B cell (primary cell): Measurements from ENCODE around the gene BCKDK. TPM values are rescaled to one million over a fixed set of nuclear protein-coding genes. Genes with fewer than 3 reads are reported as not detected.

Source experiments
- ATAC-seq: fragments of 200-7000 bp; cut with Tn5 transposase; one replicate; pipeline ENCODE4 v1.10.0; 2021; ENCODE audit warnings: low read depth, mild to moderate bottlenecking, moderate number of reproducible peaks, moderate library complexity
- CTCF ChIA-PET: fragments of 350-600 bp; sonication (Branson Sonifier 250); formaldehyde crosslinking; loops from one replicate; lab custom pipeline; 2021; ENCODE audit warnings: antibody characterized with exemption, inconsistent platforms; lab: Charles Lee
- POLR2A ChIA-PET: fragments of 350-600 bp; sonication (Branson Sonifier 250); formaldehyde crosslinking; loops from one replicate; lab custom pipeline; 2021; ENCODE audit warnings: antibody characterized with exemption; lab: Charles Lee
- DNase-seq: peaks from one replicate; pipeline ENCODE4 v3.0.0; 2013
- H2AFZ ChIP-seq: 2 replicates; pipeline ENCODE4 v1.6.1; 2012; ENCODE audit warnings: mild to moderate bottlenecking, low read depth, low read length; ENCODE audit not compliant: insufficient read depth, poor library complexity, severe bottlenecking
- H3K27ac ChIP-seq, 2 donors: 1 replicate in 1 of 2; 2 replicates in 1 of 2; pipeline ENCODE4 v1.5.1; 2012 to 2013; ENCODE audit warnings: low read length in 2 of 2, mild to moderate bottlenecking in 2 of 2, moderate library complexity in 1 of 2
- H3K27me3 ChIP-seq, 4 experiments: fragments of 200-600 bp in 1 of 4; sonication (generic) in 1 of 4; replicated peaks in 1 of 4; 1 replicate in 2 of 4; 2 replicates in 2 of 4; pipeline versions ENCODE4 v1.6.1 to v1.7.0; 2013 to 2016; ENCODE audit warnings: low read length in 3 of 4, mild to moderate bottlenecking in 2 of 4, mixed read lengths in 1 of 4, moderate library complexity in 1 of 4; ENCODE audit not compliant: insufficient read depth in 4 of 4, control insufficient read depth in 3 of 4; ENCODE audit errors: control extremely low read depth in 1 of 4
- H3K36me3 ChIP-seq, 2 experiments: replicated peaks in 1 of 2; 1 replicate in 1 of 2; 2 replicates in 1 of 2; pipeline versions ENCODE4 v1.6.1 to v1.7.1; 2013; ENCODE audit warnings: low read length in 1 of 2; ENCODE audit not compliant: insufficient read depth in 2 of 2, control insufficient read depth in 1 of 2; ENCODE audit errors: control extremely low read depth in 1 of 2, extremely low read depth in 1 of 2
- H3K4me1 ChIP-seq, 2 donors: fragments of 200-600 bp in 1 of 2; sonication (generic) in 1 of 2; 1 replicate in 1 of 2; 2 replicates in 1 of 2; pipeline versions ENCODE4 v1.5.1 to v1.6.1; 2013 to 2017; ENCODE audit warnings: low read length in 2 of 2; ENCODE audit not compliant: control insufficient read depth in 2 of 2, insufficient read depth in 2 of 2
- H3K4me2 ChIP-seq: replicated peaks from 2 replicates; pipeline ENCODE3; 2012; ENCODE audit warnings: mild to moderate bottlenecking, low read depth, low read length; ENCODE audit not compliant: poor library complexity, severe bottlenecking
- H3K4me3 ChIP-seq, 5 experiments: fragments of 200-600 bp in 1 of 5; sonication (generic) in 1 of 5; 1 replicate in 3 of 5; 2 replicates in 2 of 5; pipeline versions ENCODE4 v1.5.1 to v1.7.0; 2011 to 2016; ENCODE audit warnings: low read length in 4 of 5, mild to moderate bottlenecking in 4 of 5, low read depth in 2 of 5, control low read depth in 1 of 5, moderate library complexity in 1 of 5; ENCODE audit not compliant: insufficient read depth in 1 of 5; ENCODE audit errors: control extremely low read depth in 1 of 5, extremely low read depth in 1 of 5
- H3K79me2 ChIP-seq: fragments of 200-600 bp; sonication (generic); one replicate; pipeline ENCODE4 v1.6.0; 2016; ENCODE audit warnings: low read length; ENCODE audit not compliant: control insufficient read depth, insufficient read depth
- H3K9ac ChIP-seq: fragments of 200-600 bp; sonication (generic); 2 replicates; pipeline ENCODE4 v1.6.1; 2017; ENCODE audit warnings: mild to moderate bottlenecking, low read length, moderate library complexity
- H3K9me3 ChIP-seq, 3 donors: one replicate each; pipeline versions ENCODE4 v1.6.1 to v1.7.1; 2013; ENCODE audit warnings: low read length in 2 of 3; ENCODE audit not compliant: control insufficient read depth in 2 of 3, insufficient read depth in 1 of 3; ENCODE audit errors: control extremely low read depth in 1 of 3
- H4K20me1 ChIP-seq: 2 replicates; pipeline ENCODE4 v1.6.0; 2012; ENCODE audit warnings: mild to moderate bottlenecking, low read length; ENCODE audit not compliant: insufficient read depth, control insufficient read depth, poor library complexity, severe bottlenecking
- H3K27ac Mint-ChIP-seq: one replicate; pipeline ENCODE4 v1.8.0; 2021; ENCODE audit warnings: mixed read lengths
- H3K27me3 Mint-ChIP-seq: one replicate; pipeline ENCODE4 v1.8.0; 2021; ENCODE audit warnings: mixed read lengths
- H3K4me1 Mint-ChIP-seq: one replicate; pipeline ENCODE4 v1.8.0; 2021; ENCODE audit warnings: mixed read lengths
- H3K4me3 Mint-ChIP-seq: one replicate; pipeline ENCODE4 v1.8.0; 2021; ENCODE audit warnings: mixed read lengths
- H3K9me3 Mint-ChIP-seq: one replicate; pipeline ENCODE4 v1.8.0; 2022; ENCODE audit warnings: mixed read lengths; ENCODE audit not compliant: insufficient read depth
- CTCF ChIP-seq: fragments of 200-600 bp; IDR thresholded peaks from one replicate; pipeline ENCODE4 v1.8.0; 2022; ENCODE audit warnings: antibody characterized with exemption, mild to moderate bottlenecking
- EZH2 ChIP-seq: IDR thresholded peaks from 2 replicates; pipeline ENCODE4 v1.6.1; 2012; ENCODE audit warnings: borderline replicate concordance, low read depth, mild to moderate bottlenecking, moderate library complexity, low read length; ENCODE audit not compliant: insufficient read depth, poor library complexity, severe bottlenecking
- WGBS: methylation state at CpG from one replicate; pipeline ENCODE4 v1.1.5; 2013; ENCODE audit warnings: missing lambda C conversion rate; ENCODE audit not compliant: insufficient coverage; 5-methylcytosine and 5-hydroxymethylcytosine counted together
- intact Hi-C: fragments of 100-400 bp; cut with micrococcal nuclease; formaldehyde crosslinking; loops from one replicate; pipeline ENCODE4 v1.10.0; 2022
- polyA plus RNA-seq: library from polyadenylated mRNA; depleted of rRNA; stranded (reverse); fragments of >200 nt; gene quantifications from 2 replicates; pipeline ENCODE4 v1.2.3, GENCODE V29; 2012
- total RNA-seq, 2 donors: library from RNA; stranded (reverse); fragments of 120-200 nt in 1 of 2; gene quantifications; 1 replicate in 1 of 2; 2 replicates in 1 of 2; pipeline versions ENCODE4 v1.2.3 to v1.2.4, GENCODE V29; 2013 to 2022

Gene BCKDK
- total and polyA plus RNA-seq, 2 donors (not counting 1 experiment from before 2014, with no cell fraction given) = 24.7 to 27.6 TPM

- intact Hi-C loops = no loop called here
- Histone ChIP-seq H4K20me1 (peaks cover 55% of the 10 kb centered on the region), H3K9ac (no peak overlapping the region), H3K4me1 (peaks cover 19 to 25% of the 10 kb centered on the region in 2 donors), H3K79me2 (peaks cover 80% of the 10 kb centered on the region), H3K36me3 (peaks cover 0 to 52% of the 10 kb centered on the region in 2 experiments), H2AFZ (no peak overlapping the region), H3K27ac (no peak overlapping the region), H3K9me3 (peaks cover 0 to 3% (median 0%) of the 10 kb centered on the region in 3 donors), H3K4me2 (no peak overlapping the region), H3K4me3 (no peak overlapping the region), H3K27me3 (no peaks in the 10 kb centered on the region)
- H3K4me1 Mint-ChIP-seq = peaks cover 37% of the 10 kb centered on the region
- DNase-seq = no peak
- ATAC-seq = no peak
- no peak for TF ChIP-seq CTCF
- TF ChIP-seq EZH2 = no peak
- WGBS = 98% methylated on average over 11 of the region's 13 CpGs
- POLR2A ChIA-PET = no interaction called here
- CTCF ChIA-PET = no interaction called here
- no peak overlapping the region for H3K4me3 Mint-ChIP-seq
- no peak overlapping the region for H3K27ac Mint-ChIP-seq
- H3K27me3 Mint-ChIP-seq = no peaks in the 10 kb centered on the region
- H3K9me3 Mint-ChIP-seq = no peaks in the 10 kb centered on the region
Measured at GRCh38 chr16:31077024-31077423, 31.2 kb upstream of the BCKDK start.

- H3K27me3 Mint-ChIP-seq = no peaks in the 10 kb centered on the region
- intact Hi-C loops = no loop called here
- Histone ChIP-seq H3K4me1 (peaks cover 11 to 20% of the 10 kb centered on the region in 2 donors), H3K4me3 (no peak overlapping the region), H3K9ac (no peak overlapping the region), H4K20me1 (peaks cover 62% of the 10 kb centered on the region), H3K36me3 (peaks cover 0 to 52% of the 10 kb centered on the region in 2 experiments), H3K27me3 (no peaks in the 10 kb centered on the region), H3K27ac (no peak overlapping the region), H3K9me3 (peaks cover 0 to 3% (median 0%) of the 10 kb centered on the region in 3 donors), H3K4me2 (no peak overlapping the region), H2AFZ (no peak overlapping the region), H3K79me2 (peaks cover 80% of the 10 kb centered on the region)
- WGBS = 97% methylated on average over 30 of the region's 30 CpGs
- peaks cover 32% of the 10 kb centered on the region for H3K4me1 Mint-ChIP-seq
- POLR2A ChIA-PET = no interaction called here
- no peak for ATAC-seq
- no peak overlapping the region for H3K4me3 Mint-ChIP-seq
- TF ChIP-seq CTCF = no peak
- TF ChIP-seq EZH2 = no peak
- no peaks in the 10 kb centered on the region for H3K9me3 Mint-ChIP-seq
- H3K27ac Mint-ChIP-seq = no peak overlapping the region
- CTCF ChIA-PET = interaction anchor here (0.6 kb wide), 1 partner anchor 79 kb away, joined by 5 read pairs; no protein-coding TSS in a partner anchor
- DNase-seq = no peak
Measured at GRCh38 chr16:31077592-31078396, 30.4 kb upstream of the BCKDK start.
